Neuron (in vitro differentiated cells): ENCODE results near the gene BAIAP2L2.

ENCODE experiments used
- H2AFZ ChIP-seq: one replicate; pipeline ENCODE4 v1.6.1; 2013; ENCODE audit warnings: low read depth, mild to moderate bottlenecking, inconsistent platforms, low read length, moderate library complexity
- H3K27me3 ChIP-seq: one replicate; pipeline ENCODE4 v1.6.1; 2013; ENCODE audit warnings: low read length; ENCODE audit not compliant: insufficient read depth
- H3K36me3 ChIP-seq: one replicate; pipeline ENCODE4 v1.6.1; 2013; ENCODE audit warnings: low read length; ENCODE audit not compliant: insufficient read depth
- H3K4me1 ChIP-seq: one replicate; pipeline ENCODE4 v1.6.1; 2013; ENCODE audit warnings: low read length; ENCODE audit not compliant: insufficient read depth
- H3K4me3 ChIP-seq: 2 replicates; pipeline ENCODE4 v1.5.1; 2013; ENCODE audit warnings: mild to moderate bottlenecking, low read length, moderate library complexity
- H3K9me3 ChIP-seq: one replicate; pipeline ENCODE4 v1.6.1; 2013; ENCODE audit warnings: low read length

BAIAP2L2 gene

GRCh38 chr22:38109371-38110001 is 998 bp downstream of the BAIAP2L2 start:
- Histone ChIP-seq H2AFZ (no peak overlapping the region), H3K36me3 (no peaks in the 10 kb centered on the region), H3K27me3 (no peaks in the 10 kb centered on the region), H3K9me3 (no peaks in the 10 kb centered on the region), H3K4me1 (no peaks in the 10 kb centered on the region), H3K4me3 (no peak overlapping the region)

GRCh38 chr22:38108561-38109319 is 1.7 kb downstream of the BAIAP2L2 start:
- H3K27me3 ChIP-seq, result no peaks in the 10 kb centered on the region
- no peaks in the 10 kb centered on the region for H3K36me3 ChIP-seq
- H3K9me3 ChIP-seq, result no peaks in the 10 kb centered on the region
- H3K4me3 ChIP-seq, result no peak overlapping the region
- no peaks in the 10 kb centered on the region for H3K4me1 ChIP-seq
- no peak overlapping the region for H2AFZ ChIP-seq

GRCh38 chr22:38107692-38108515 is 2.6 kb downstream of the BAIAP2L2 start:
- Histone ChIP-seq H3K9me3 (no peaks in the 10 kb centered on the region), H2AFZ (no peak overlapping the region), H3K36me3 (no peaks in the 10 kb centered on the region), H3K4me1 (no peaks in the 10 kb centered on the region), H3K4me3 (no peak overlapping the region), H3K27me3 (no peaks in the 10 kb centered on the region)

GRCh38 chr22:38106814-38107578 is 3.5 kb downstream of the BAIAP2L2 start:
- no peak overlapping the region for H3K4me3 ChIP-seq
- no peaks in the 10 kb centered on the region for H3K27me3 ChIP-seq
- H2AFZ ChIP-seq, result no peak overlapping the region
- H3K4me1 ChIP-seq, result no peaks in the 10 kb centered on the region
- H3K9me3 ChIP-seq, result no peaks in the 10 kb centered on the region
- H3K36me3 ChIP-seq, result no peaks in the 10 kb centered on the region

- H3K36me3 ChIP-seq, result no peaks in the 10 kb centered on the region
- no peaks in the 10 kb centered on the region for H3K9me3 ChIP-seq
- H2AFZ ChIP-seq, result no peak overlapping the region
- H3K4me1 ChIP-seq, result no peaks in the 10 kb centered on the region
- H3K4me3 ChIP-seq, result no peak overlapping the region
- no peaks in the 10 kb centered on the region for H3K27me3 ChIP-seq
Observed at GRCh38 chr22:38104084-38104483, 6.4 kb downstream of the BAIAP2L2 start.

- Histone ChIP-seq H3K36me3 (no peaks in the 10 kb centered on the region), H3K4me1 (no peaks in the 10 kb centered on the region), H3K4me3 (no peak overlapping the region), H3K9me3 (no peaks in the 10 kb centered on the region), H2AFZ (no peak overlapping the region), H3K27me3 (no peaks in the 10 kb centered on the region)
Observed at GRCh38 chr22:38103641-38104040, 6.8 kb downstream of the BAIAP2L2 start.

- no peak overlapping the region for H3K4me3 ChIP-seq
- H3K9me3 ChIP-seq, result no peaks in the 10 kb centered on the region
Observed at GRCh38 chr22:38098410-38099249, 11.9 kb downstream of the BAIAP2L2 start.

GRCh38 chr22:38097557-38098409 is 12.7 kb downstream of the BAIAP2L2 start:
- H3K27me3 ChIP-seq, result no peaks in the 10 kb centered on the region
- H2AFZ ChIP-seq, result no peak overlapping the region
- no peaks in the 10 kb centered on the region for H3K9me3 ChIP-seq
- H3K4me1 ChIP-seq, result peaks cover 5% of the 10 kb centered on the region
- H3K36me3 ChIP-seq, result no peaks in the 10 kb centered on the region
- no peak overlapping the region for H3K4me3 ChIP-seq

More at GRCh38 chr22:38098410-38099249, 11.9 kb downstream of the BAIAP2L2 start:
- no peaks in the 10 kb centered on the region for H3K27me3 ChIP-seq
- no peak overlapping the region for H2AFZ ChIP-seq
- peaks cover 5% of the 10 kb centered on the region for H3K4me1 ChIP-seq
- H3K36me3 ChIP-seq, result no peaks in the 10 kb centered on the region

- no peaks in the 10 kb centered on the region for H3K27me3 ChIP-seq
- H3K4me3 ChIP-seq, result no peak overlapping the region
- H3K9me3 ChIP-seq, result no peaks in the 10 kb centered on the region
- peaks cover 5% of the 10 kb centered on the region for H3K4me1 ChIP-seq
- H3K36me3 ChIP-seq, result no peaks in the 10 kb centered on the region
- H2AFZ ChIP-seq, result no peak overlapping the region
Observed at GRCh38 chr22:38097058-38097457, 13.4 kb downstream of the BAIAP2L2 start.

GRCh38 chr22:38089474-38089851 is 21.0 kb downstream of the BAIAP2L2 start:
- Histone ChIP-seq H3K4me1 (peaks cover 4% of the 10 kb centered on the region), H3K4me3 (no peak overlapping the region), H3K9me3 (no peaks in the 10 kb centered on the region), H3K36me3 (no peaks in the 10 kb centered on the region), H3K27me3 (no peaks in the 10 kb centered on the region), H2AFZ (no peak overlapping the region)

GRCh38 chr22:38088629-38089473 is 21.6 kb downstream of the BAIAP2L2 start:
- H3K36me3 ChIP-seq, result no peaks in the 10 kb centered on the region

More at GRCh38 chr22:38088629-38089473, 21.6 kb downstream of the BAIAP2L2 start:
- H2AFZ ChIP-seq, result no peak overlapping the region
- no peaks in the 10 kb centered on the region for H3K27me3 ChIP-seq
- H3K4me1 ChIP-seq, result peaks cover 9% of the 10 kb centered on the region
- H3K9me3 ChIP-seq, result no peaks in the 10 kb centered on the region
- H3K4me3 ChIP-seq, result no peak overlapping the region
